Stimulated activated CD8-positive, alpha-beta memory T cell treated with anti-CD3 and anti-CD28 coated beads, Interleukin-7, amount 100 ng/mL, for 4 hours (primary cell): ENCODE results near the gene TRPM8.
"Not testable (repeated sequence)": the region's sequence is repeated elsewhere in the genome, so short reads cannot be mapped to it uniquely, and the experiment has no call there.

Experiments
- DNase-seq, 2 donors: peaks; one replicate each; pipeline ENCODE4 v3.0.0-alpha.2; 2020; ENCODE audit warnings: low read depth in 2 of 2

Gene TRPM8

GRCh38 chr2:233917116-233917515 lies at the start of gene TRPM8:
TRPM8 (plus strand) TSS chr2:233917373; CDS start chr2:233926538, 9,165 bp downstream.
- DNase-seq = no peak

GRCh38 chr2:233867993-233868532 lies 49.1 kb upstream of the TRPM8 start, which contains the start of gene MSL3B:
MSL3B (minus strand) TSS chr2:233868386.
- DNase-seq = peak in 1 of 2 donors; percentile 50

- no peak for DNase-seq
These were observed 45.7 kb upstream of the TRPM8 start for GRCh38 chr2:233871432-233871831.

GRCh38 chr2:233872125-233872524 lies 45.0 kb upstream of the TRPM8 start:
- not testable (repeated sequence) for DNase-seq

- DNase-seq = no peak
These were observed 34.8 kb upstream of the TRPM8 start for GRCh38 chr2:233882353-233882752.

- DNase-seq = no peak
These were observed 24.4 kb upstream of the TRPM8 start for GRCh38 chr2:233892793-233893192.

GRCh38 chr2:233896253-233896652 lies 20.9 kb upstream of the TRPM8 start:
- DNase-seq = not testable (repeated sequence)

- no peak for DNase-seq
These were observed 15.8 kb upstream of the TRPM8 start for GRCh38 chr2:233901367-233901766.

GRCh38 chr2:233901884-233902283 lies 15.3 kb upstream of the TRPM8 start:
- no peak for DNase-seq

GRCh38 chr2:233905945-233906344 lies 11.2 kb upstream of the TRPM8 start:
- no peak for DNase-seq

GRCh38 chr2:233907627-233908026 lies 9.5 kb upstream of the TRPM8 start:
- DNase-seq = no peak

- no peak for DNase-seq
These were observed 4.3 kb upstream of the TRPM8 start for GRCh38 chr2:233912691-233913423.

- DNase-seq = no peak
These were observed 2.0 kb upstream of the TRPM8 start for GRCh38 chr2:233915128-233915527.

- no peak for DNase-seq
These were observed 2.1 kb downstream of the TRPM8 start for GRCh38 chr2:233919319-233919718.

GRCh38 chr2:233919938-233920337 lies 2.8 kb downstream of the TRPM8 start:
- no peak for DNase-seq

GRCh38 chr2:233922471-233922870 lies 5.3 kb downstream of the TRPM8 start:
- no peak for DNase-seq

- no peak for DNase-seq
These were observed 8.2 kb downstream of the TRPM8 start for GRCh38 chr2:233925402-233925801.

GRCh38 chr2:233926806-233927205 lies 9.6 kb downstream of the TRPM8 start:
- DNase-seq = no peak

- no peak for DNase-seq
These were observed 11.6 kb downstream of the TRPM8 start for GRCh38 chr2:233928594-233929351.

GRCh38 chr2:233929352-233930022 lies 12.3 kb downstream of the TRPM8 start:
- DNase-seq = no peak

GRCh38 chr2:233934524-233934923 lies 17.4 kb downstream of the TRPM8 start:
- DNase-seq = no peak

- no peak for DNase-seq
These were observed 18.3 kb downstream of the TRPM8 start for GRCh38 chr2:233935426-233935825.
